CD4-positive, alpha-beta T cell treated with Interleukin-12 subunit alpha and Interleukin-12 subunit beta, for 1 hour (primary cell): Measurements from ENCODE around the gene COG3.

Experiments used
- DNase-seq: peaks from one replicate; pipeline ENCODE4 v3.0.0-alpha.2; 2020

The COG3 gene

DNA sequence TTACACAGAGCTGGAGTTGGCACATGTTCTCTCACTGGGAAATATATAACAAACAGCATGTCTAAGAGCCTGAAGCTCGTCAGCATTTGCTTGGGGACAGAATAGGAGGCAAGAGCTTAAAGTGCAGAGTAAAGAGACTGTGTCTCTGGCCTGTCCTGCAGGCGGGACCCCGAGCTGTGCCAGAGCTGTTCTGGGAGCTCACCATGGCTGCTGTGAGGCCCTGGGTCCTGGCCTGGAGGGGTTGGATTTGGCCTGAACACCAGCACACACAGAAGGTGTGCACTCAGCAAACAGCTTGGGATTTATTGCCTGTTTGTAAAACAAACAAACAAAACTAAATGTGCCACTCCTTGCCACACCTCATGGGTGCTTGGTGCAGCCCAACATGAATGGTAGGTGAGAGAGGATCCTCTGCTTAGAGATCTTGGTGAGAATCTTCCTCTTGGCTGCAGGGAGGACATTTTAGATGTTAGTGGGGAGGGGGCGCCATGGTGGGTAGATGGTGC, 89.9 kb downstream of the COG3 start:
- DNase-seq: no peak

GRCh38 chr13:45564133-45564776, 99.5 kb downstream of the COG3 start:
- DNase-seq: no peak

DNA sequence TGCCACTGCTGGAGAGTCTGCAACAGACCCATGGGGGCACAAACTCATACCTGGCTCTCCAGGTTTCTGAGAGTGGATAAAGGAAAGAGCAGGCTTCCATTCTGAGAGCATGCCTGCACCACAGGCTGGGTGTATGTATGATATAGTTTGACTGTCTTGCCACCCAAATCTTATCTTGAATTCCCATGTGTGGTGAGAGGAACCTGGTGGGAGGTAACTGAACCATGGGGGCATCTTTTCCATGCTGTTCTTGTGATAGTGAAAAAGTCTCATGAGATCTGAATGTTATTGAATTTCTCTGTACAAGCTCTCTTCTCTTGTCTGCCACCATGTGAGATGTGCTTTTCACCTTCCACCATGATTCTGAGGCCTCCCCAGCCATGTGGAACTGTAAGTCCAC, 100.6 kb downstream of the COG3 start:
- no peak for DNase-seq

DNA sequence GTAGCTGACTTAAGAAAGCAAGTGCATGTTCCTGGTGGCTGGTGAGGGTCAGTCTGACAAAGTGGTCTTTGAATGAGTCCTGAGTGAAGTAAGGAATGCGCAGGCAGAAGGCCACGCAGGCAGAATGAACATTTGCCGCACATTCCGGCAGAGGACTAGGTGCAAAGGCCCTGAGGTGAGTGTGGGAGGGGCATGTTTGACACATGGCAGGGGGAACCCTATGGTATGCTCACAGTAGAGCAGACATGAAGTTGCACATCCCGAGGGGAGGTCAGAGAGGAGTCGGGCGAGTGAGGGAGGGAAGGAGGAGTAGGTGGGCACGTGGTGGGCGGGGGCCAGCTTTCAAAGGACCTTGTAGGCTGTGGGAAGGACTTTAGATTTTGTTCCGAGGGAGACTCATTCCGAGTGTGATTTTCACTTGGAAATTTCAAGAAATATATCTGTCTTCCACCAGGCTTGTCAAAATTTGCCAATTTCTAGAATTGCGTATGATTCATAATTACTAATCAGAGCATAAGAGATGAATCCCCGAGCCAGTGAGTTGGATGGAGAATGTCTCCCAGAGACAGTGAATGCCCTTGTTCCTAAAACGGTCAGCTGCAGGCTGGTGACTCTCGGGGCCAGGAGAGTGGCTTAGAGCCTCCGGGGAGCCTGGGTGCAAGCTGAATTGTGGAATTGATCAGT, 110.5 kb downstream of the COG3 start:
- DNase-seq: no peak

- no peak for DNase-seq
Observed at GRCh38 chr13:45575830-45576180, 111.1 kb downstream of the COG3 start.

GRCh38 chr13:45576466-45576865, 111.7 kb downstream of the COG3 start:
- DNase-seq: no peak

- no peak for DNase-seq
Observed at GRCh38 chr13:45582408-45583076, 117.8 kb downstream of the COG3 start.

DNA sequence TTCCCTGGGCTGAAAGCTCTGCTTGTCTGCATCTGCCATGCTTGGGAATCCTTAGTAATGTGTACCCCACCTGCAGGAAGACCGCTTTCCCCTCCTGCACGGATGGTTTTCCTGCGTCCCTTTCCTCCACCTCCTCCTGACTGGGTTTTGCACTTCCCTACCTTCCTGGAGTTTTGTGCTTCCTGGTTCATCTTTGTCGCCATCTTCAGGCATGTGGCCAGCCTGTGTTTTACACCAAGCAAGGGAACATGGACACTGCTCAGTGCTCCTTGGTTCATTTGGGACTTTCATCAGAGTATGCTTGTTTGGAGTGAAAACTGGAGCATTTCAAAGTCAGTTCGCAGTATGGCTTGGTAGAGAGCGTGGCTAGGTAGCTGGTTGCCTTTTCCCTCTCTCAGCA, 120.1 kb downstream of the COG3 start:
- no peak for DNase-seq
